PC-3 (cell line): ENCODE measurements around the gene SLC9A3. TPM values are rescaled to one million over a fixed set of nuclear protein-coding genes. Genes with fewer than 3 reads are reported as not detected.

Source experiments
- ATAC-seq: fragments of 200-7000 bp; cut with Tn5 transposase; 2 replicates; pipeline ENCODE4 v1.9.1; 2020; ENCODE audit warnings: mild to moderate bottlenecking, moderate library complexity
- BruUV-seq: library from RNA; stranded (reverse); fragments of 400-500 nt; replicated peaks from 2 replicates; lab custom pipeline; 2021; lab: Mats Ljungman, UMichigan
- CTCF ChIA-PET: fragments of 300-600 bp; sonication (Branson Sonifier 250); formaldehyde crosslinking; loops from one replicate; lab custom pipeline; 2022; ENCODE audit warnings: antibody characterized with exemption; lab: Charles Lee
- POLR2A ChIA-PET: fragments of 300-600 bp; sonication (Branson Sonifier 250); formaldehyde crosslinking; loops from one replicate; lab custom pipeline; 2022; ENCODE audit warnings: antibody characterized with exemption; ENCODE audit not compliant: unreplicated experiment; lab: Charles Lee
- DNase-seq: peaks from one replicate; pipeline ENCODE4 v3.0.0-alpha.2; 2015
- H2AFZ ChIP-seq: fragments of 300-600 bp; sonication (generic); 2 replicates; pipeline ENCODE4 v1.6.0; 2016; ENCODE audit warnings: antibody characterized with exemption, low read length
- H3F3A ChIP-seq: fragments of 300-600 bp; sonication (generic); one replicate; pipeline ENCODE4 v1.6.0; 2017; ENCODE audit warnings: antibody characterized with exemption, low read length, control low read depth, mild to moderate bottlenecking; ENCODE audit not compliant: unreplicated experiment
- H3K27ac ChIP-seq: fragments of 300-600 bp; sonication (generic); 2 replicates; pipeline ENCODE4 v1.5.1; 2016; ENCODE audit warnings: mild to moderate bottlenecking, low read length
- H3K27me3 ChIP-seq: fragments of 300-600 bp; sonication (generic); 2 replicates; pipeline ENCODE4 v1.6.1; 2016; ENCODE audit warnings: low read length, mixed read lengths
- H3K36me3 ChIP-seq: fragments of 300-600 bp; sonication (generic); 2 replicates; pipeline ENCODE4 v1.6.1; 2016; ENCODE audit warnings: low read depth, mixed run types, low read length, mixed read lengths
- H3K4me1 ChIP-seq: fragments of 300-600 bp; sonication (generic); 2 replicates; pipeline ENCODE4 v1.5.1; 2016; ENCODE audit warnings: low read length; ENCODE audit not compliant: insufficient read depth
- H3K4me2 ChIP-seq: fragments of 300-600 bp; sonication (generic); 2 replicates; pipeline ENCODE4 v1.6.0; 2016; ENCODE audit warnings: low read length
- H3K4me3 ChIP-seq: fragments of 300-600 bp; sonication (generic); 2 replicates; pipeline ENCODE4 v1.5.1; 2016; ENCODE audit warnings: mild to moderate bottlenecking, low read length, mixed read lengths
- H3K79me2 ChIP-seq: fragments of 300-600 bp; sonication (generic); 2 replicates; pipeline ENCODE4 v1.6.1; 2017; ENCODE audit warnings: low read length, mixed read lengths
- H3K9ac ChIP-seq: fragments of 300-600 bp; sonication (generic); 2 replicates; pipeline ENCODE4 v1.6.0; 2016; ENCODE audit warnings: mild to moderate bottlenecking, low read length
- H3K9me2 ChIP-seq: fragments of 300-600 bp; sonication (generic); replicated peaks from 2 replicates; pipeline ENCODE4 v1.6.1; 2016; ENCODE audit warnings: mixed run types, low read length, mixed read lengths
- H3K9me3 ChIP-seq: fragments of 300-600 bp; sonication (generic); 2 replicates; pipeline ENCODE4 v1.6.1; 2016; ENCODE audit warnings: low read length, mixed read lengths
- H4K20me1 ChIP-seq: fragments of 300-600 bp; sonication (generic); 2 replicates; pipeline ENCODE4 v1.6.1; 2016; ENCODE audit warnings: low read length, mixed read lengths
- CTCF ChIP-seq: fragments of 300-600 bp; sonication (generic); conservative IDR thresholded peaks from 2 replicates; pipeline ENCODE4 v1.5.1; 2017; ENCODE audit warnings: antibody characterized with exemption, low read depth, mild to moderate bottlenecking, low read length
- EZH2 ChIP-seq: fragments of 300-600 bp; sonication (generic); IDR thresholded peaks from one replicate; pipeline ENCODE4 v1.6.1; 2017; ENCODE audit warnings: antibody characterized with exemption, mild to moderate bottlenecking, low read length; ENCODE audit not compliant: unreplicated experiment
- EZH2phosphoT487 ChIP-seq: fragments of 300-600 bp; sonication (generic); IDR thresholded peaks from 2 replicates; pipeline ENCODE4 v1.6.1; 2018; ENCODE audit warnings: mild to moderate bottlenecking, antibody characterized with exemption, low read length, borderline replicate concordance
- intact Hi-C: fragments of 100-400 bp; cut with micrococcal nuclease; formaldehyde crosslinking; loops from 2 replicates; pipeline ENCODE4 v1.9.0; 2023
- total RNA-seq: library from RNA; depleted of rRNA; stranded (reverse); fragments of >200 nt; gene quantifications from 2 replicates; pipeline ENCODE4 v1.2.3, GENCODE V29; 2014

SLC9A3 gene
- total RNA-seq, 1 experiment from 2014 or later = 4.9 TPM

GRCh38 chr5:570446-570845 is 46.2 kb upstream of the SLC9A3 start:
- ATAC-seq (no peak), DNase-seq (no peak)
- Histone ChIP-seq H3K9me2 (no peaks in the 10 kb centered on the region), H3K27ac (no peak overlapping the region), H3K4me3 (no peak overlapping the region), H3K27me3 (no peaks in the 10 kb centered on the region), H4K20me1 (no peaks in the 10 kb centered on the region), H3K36me3 (no peaks in the 10 kb centered on the region), H3F3A (peaks cover 3% of the 10 kb centered on the region), H3K9ac (no peak overlapping the region), H3K4me1 (peaks cover 26% of the 10 kb centered on the region), H3K4me2 (no peak overlapping the region), H2AFZ (no peak overlapping the region), H3K79me2 (no peaks in the 10 kb centered on the region), H3K9me3 (0 out of 2 replicates have a peak, but pooled peaks cover 9% of the 10 kb centered on the region)
- ChIA-PET CTCF (no interaction called here), POLR2A (no interaction called here)
- no TSS peak for BruUV-seq
- TF ChIP-seq EZH2phosphoT487 (no peak), CTCF (no peak), EZH2 (no peak)
- intact Hi-C loops = no loop called here

- ATAC-seq (no peak), DNase-seq (no peak)
- peaks cover 3% of the 10 kb centered on the region for H3F3A ChIP-seq
- POLR2A ChIA-PET = no interaction called here
- H3K36me3 ChIP-seq = no peaks in the 10 kb centered on the region
- 0 out of 2 replicates have a peak, but pooled peaks cover 9% of the 10 kb centered on the region for H3K9me3 ChIP-seq
- no peak overlapping the region for H3K9ac ChIP-seq
- H4K20me1 ChIP-seq = no peaks in the 10 kb centered on the region
- H3K27me3 ChIP-seq = no peaks in the 10 kb centered on the region
- intact Hi-C loops = loop anchor here (5.0 kb wide), 1 partner anchor 42 kb away; the partner anchor contains the start of gene CEP72
- CTCF ChIA-PET = no interaction called here
- no peak overlapping the region for H2AFZ ChIP-seq
- no peaks in the 10 kb centered on the region for H3K79me2 ChIP-seq
- no peak overlapping the region for H3K4me2 ChIP-seq
- H3K9me2 ChIP-seq = no peaks in the 10 kb centered on the region
- no peak overlapping the region for H3K4me3 ChIP-seq
- no peak overlapping the region for H3K27ac ChIP-seq
- H3K4me1 ChIP-seq = peaks cover 26% of the 10 kb centered on the region
- BruUV-seq = no TSS peak
- TF ChIP-seq CTCF (no peak), EZH2 (no peak), EZH2phosphoT487 (no peak)
Measured at GRCh38 chr5:569868-570361, 45.7 kb upstream of the SLC9A3 start.

GRCh38 chr5:569358-569867 is 45.2 kb upstream of the SLC9A3 start:
- Histone ChIP-seq H3K36me3 (no peaks in the 10 kb centered on the region), H3K4me1 (peaks cover 26% of the 10 kb centered on the region), H3F3A (peaks cover 3% of the 10 kb centered on the region), H3K9me2 (no peaks in the 10 kb centered on the region), H3K9ac (no peak overlapping the region), H3K27me3 (no peaks in the 10 kb centered on the region), H3K27ac (no peak overlapping the region), H3K79me2 (no peaks in the 10 kb centered on the region), H4K20me1 (no peaks in the 10 kb centered on the region), H3K9me3 (0 out of 2 replicates have a peak, but pooled peaks cover 9% of the 10 kb centered on the region), H2AFZ (no peak overlapping the region), H3K4me3 (no peak overlapping the region), H3K4me2 (no peak overlapping the region)
- DNase-seq (no peak), ATAC-seq (no peak)
- ChIA-PET POLR2A (no interaction called here), CTCF (no interaction called here)
- intact Hi-C loops = loop anchor here (5.0 kb wide), 1 partner anchor 43 kb away; the partner anchor contains the start of gene CEP72
- no TSS peak for BruUV-seq
- TF ChIP-seq CTCF (no peak), EZH2 (no peak), EZH2phosphoT487 (no peak)
